Stimulated activated naive CD8-positive, alpha-beta T cell treated with anti-CD3 and anti-CD28 coated beads, Interleukin-15, amount 100 ng/mL, for 72 hours (primary cell): Measurements from ENCODE around the gene TRIM21.
"Not testable (repeated sequence)": the region's sequence is repeated elsewhere in the genome, so short reads cannot be mapped to it uniquely, and the experiment has no call there.

Experiments
- ATAC-seq: fragments of 150-1000 bp; cut with Tn5 transposase; 2 replicates; pipeline ENCODE4 v1.10.0; 2021; ENCODE audit warnings: mild to moderate bottlenecking, moderate library complexity
- DNase-seq, 2 donors: peaks; one replicate each; pipeline ENCODE4 v3.0.0; 2021 to 2022
- H3K27ac Mint-ChIP-seq, 2 donors: one replicate each; pipeline ENCODE4 v1.8.0; 2022; ENCODE audit warnings: mild to moderate bottlenecking in 2 of 2, mixed read lengths in 2 of 2, moderate library complexity in 2 of 2
- H3K27me3 Mint-ChIP-seq: one replicate; pipeline ENCODE4 v1.8.0; 2022; ENCODE audit warnings: mixed read lengths
- H3K4me1 Mint-ChIP-seq: one replicate; pipeline ENCODE4 v1.8.0; 2022; ENCODE audit warnings: mild to moderate bottlenecking, mixed read lengths
- H3K4me3 Mint-ChIP-seq, 2 donors: one replicate each; pipeline ENCODE4 v1.8.0; 2022; ENCODE audit warnings: mild to moderate bottlenecking in 2 of 2, mixed read lengths in 2 of 2, moderate library complexity in 1 of 2
- H3K9me3 Mint-ChIP-seq, 2 donors: one replicate each; pipeline ENCODE4 v1.8.0; 2022; ENCODE audit warnings: mixed read lengths in 2 of 2

TRIM21 gene

GRCh38 chr11:4348142-4348541 lies 45.4 kb downstream of the TRIM21 start:
- not testable (repeated sequence) for H3K4me3 Mint-ChIP-seq, ATAC-seq, H3K27ac Mint-ChIP-seq, H3K27me3 Mint-ChIP-seq, DNase-seq, H3K9me3 Mint-ChIP-seq, H3K4me1 Mint-ChIP-seq

DNA sequence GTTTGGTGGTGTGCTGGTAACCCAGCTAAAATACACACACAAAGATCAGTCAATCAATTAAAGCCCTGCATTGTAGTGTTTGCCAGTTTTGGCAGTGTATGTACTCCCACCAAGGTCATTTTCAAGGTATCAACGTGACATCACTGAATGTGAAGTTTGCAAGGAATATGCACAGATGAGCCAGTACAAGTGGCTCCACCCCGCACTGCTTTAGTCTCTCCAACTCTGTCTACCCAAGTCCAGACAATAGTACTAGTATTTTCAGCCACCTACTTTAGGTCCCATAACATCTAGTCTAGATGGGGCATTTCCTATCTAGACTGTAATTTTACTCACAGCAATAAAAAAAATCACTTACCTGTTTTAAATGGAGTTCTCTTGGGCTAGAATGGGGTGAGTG lies 48.1 kb downstream of the TRIM21 start:
- not testable (repeated sequence) for DNase-seq, H3K9me3 Mint-ChIP-seq, H3K27me3 Mint-ChIP-seq, ATAC-seq, H3K27ac Mint-ChIP-seq, H3K4me1 Mint-ChIP-seq, H3K4me3 Mint-ChIP-seq
